Gastroesophageal sphincter (tissue), 3 donors: ENCODE data around the gene ELOVL4.

Experiments
- POLR2A ChIP-seq, 2 donors: fragments of 450-650 bp; IDR thresholded peaks; one replicate each; pipeline ENCODE4 v1.6.1; 2017; ENCODE audit warnings: antibody characterized with exemption in 2 of 2, mild to moderate bottlenecking in 2 of 2, moderate library complexity in 1 of 2
- TF ChIP-seq, protein P1 (sequence below), 4 experiments: fragments of 200-600 bp in 2 of 4; fragments of 450-650 bp in 2 of 4; sonication (generic) in 1 of 4; IDR thresholded peaks; one replicate each; pipeline ENCODE4 v1.5.1; 2017 to 2019; ENCODE audit warnings: antibody characterized with exemption in 4 of 4, mild to moderate bottlenecking in 2 of 4, moderate library complexity in 2 of 4

DNA sequence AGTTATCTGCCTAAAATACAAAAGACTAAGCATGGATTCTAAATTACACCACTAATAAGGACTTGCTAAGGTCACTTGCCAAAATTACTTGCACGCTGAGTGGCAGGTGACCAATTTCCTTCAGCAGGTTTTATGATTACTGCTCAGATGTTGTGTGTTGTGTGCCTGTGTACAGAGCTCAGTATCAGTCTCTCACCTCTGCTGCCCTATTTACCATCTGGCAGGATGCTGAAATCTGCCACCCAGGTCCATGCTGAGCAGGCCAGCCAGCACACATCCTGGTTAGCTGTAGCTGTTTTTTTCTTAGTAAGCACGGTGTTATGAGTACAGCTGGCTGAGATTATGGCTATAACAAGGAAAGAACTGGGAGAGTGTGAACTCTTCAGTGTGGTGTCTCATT, 34.0 kb downstream of the ELOVL4 start:
- TF ChIP-seq, protein P1, sequence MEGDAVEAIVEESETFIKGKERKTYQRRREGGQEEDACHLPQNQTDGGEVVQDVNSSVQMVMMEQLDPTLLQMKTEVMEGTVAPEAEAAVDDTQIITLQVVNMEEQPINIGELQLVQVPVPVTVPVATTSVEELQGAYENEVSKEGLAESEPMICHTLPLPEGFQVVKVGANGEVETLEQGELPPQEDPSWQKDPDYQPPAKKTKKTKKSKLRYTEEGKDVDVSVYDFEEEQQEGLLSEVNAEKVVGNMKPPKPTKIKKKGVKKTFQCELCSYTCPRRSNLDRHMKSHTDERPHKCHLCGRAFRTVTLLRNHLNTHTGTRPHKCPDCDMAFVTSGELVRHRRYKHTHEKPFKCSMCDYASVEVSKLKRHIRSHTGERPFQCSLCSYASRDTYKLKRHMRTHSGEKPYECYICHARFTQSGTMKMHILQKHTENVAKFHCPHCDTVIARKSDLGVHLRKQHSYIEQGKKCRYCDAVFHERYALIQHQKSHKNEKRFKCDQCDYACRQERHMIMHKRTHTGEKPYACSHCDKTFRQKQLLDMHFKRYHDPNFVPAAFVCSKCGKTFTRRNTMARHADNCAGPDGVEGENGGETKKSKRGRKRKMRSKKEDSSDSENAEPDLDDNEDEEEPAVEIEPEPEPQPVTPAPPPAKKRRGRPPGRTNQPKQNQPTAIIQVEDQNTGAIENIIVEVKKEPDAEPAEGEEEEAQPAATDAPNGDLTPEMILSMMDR (IDR thresholded peaks at IDR 0.05): no peak
- no peak for TF ChIP-seq POLR2A (IDR thresholded peaks at IDR 0.05)
